Measurements from ENCODE around the gene HOTAIR.

HOTAIR gene

DNA sequence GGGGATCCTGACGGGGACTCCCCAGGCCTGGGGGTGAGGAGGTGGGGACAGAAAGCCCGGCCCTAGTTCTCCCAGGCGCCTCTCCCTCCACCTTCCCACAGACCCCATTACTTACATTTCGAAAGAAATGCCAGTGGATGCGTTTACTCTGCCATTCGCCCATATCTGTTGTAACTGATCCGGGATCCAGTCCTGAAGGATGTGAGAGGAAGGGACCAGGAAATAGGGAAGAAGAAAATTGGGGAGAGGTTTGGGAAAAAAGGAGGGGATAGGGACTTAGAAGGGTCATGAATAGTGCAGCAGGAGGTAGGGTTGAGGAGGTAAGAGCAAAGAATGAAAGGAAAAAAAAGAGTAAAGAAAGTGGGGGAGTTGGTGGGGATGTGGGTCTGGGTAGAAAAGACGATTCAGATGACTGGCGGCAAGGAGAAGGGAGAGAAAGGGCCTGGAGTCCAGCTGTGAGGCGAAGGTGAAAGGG, 18.9 kb downstream of the HOTAIR start:
- DNase-seq, result no peak

DNA sequence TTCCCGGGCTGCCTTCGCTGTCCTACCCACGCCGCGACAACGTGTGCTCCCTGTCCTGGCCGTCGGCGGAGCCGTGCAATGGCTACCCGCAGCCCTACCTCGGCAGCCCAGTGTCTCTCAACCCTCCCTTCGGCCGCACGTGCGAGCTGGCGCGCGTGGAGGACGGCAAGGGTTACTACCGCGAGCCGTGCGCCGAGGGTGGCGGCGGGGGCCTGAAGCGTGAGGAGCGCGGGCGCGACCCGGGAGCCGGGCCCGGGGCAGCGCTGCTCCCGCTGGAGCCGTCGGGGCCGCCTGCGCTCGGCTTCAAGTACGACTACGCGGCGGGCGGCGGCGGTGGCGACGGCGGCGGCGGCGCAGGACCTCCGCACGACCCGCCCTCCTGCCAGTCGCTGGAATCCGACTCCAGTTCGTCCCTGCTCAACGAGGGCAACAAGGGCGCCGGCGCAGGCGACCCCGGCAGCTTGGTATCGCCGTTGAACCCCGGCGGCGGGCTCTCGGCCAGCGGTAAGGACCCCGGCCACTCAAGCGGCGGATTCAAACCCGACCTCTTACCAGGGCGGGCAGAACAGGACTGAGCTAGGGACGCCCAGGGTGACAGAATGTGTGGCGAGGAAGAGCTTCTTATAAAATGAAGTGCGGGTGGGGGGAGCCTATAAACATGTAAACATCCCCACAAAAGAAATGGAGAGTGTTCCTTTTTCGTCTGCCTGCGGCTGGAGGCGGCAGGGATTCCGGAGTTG, 19.5 kb downstream of the HOTAIR start:
- DNase-seq, result no peak

DNA sequence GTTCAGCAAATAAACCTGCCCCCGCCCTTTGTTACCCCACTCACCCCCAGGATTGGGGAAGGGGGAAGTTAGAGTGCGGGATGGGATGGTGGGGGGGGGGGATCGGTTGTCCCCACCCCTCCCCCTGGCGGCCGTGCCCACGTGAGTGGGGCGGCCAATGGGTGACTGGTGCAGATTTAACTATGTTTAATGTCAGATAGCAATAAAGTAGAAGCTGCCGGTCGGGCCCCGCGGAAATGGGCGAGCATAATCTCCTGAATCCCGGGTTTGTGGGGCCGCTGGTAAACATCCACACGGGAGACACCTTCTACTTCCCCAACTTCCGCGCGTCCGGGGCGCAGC, 20.1 kb downstream of the HOTAIR start, which contains the start of gene HOXC12:
HOXC12 (plus strand) TSS at position 210 of the 342 bp plus-strand sequence; CDS start at position 237, 27 bp downstream.
- no peak for DNase-seq

DNA sequence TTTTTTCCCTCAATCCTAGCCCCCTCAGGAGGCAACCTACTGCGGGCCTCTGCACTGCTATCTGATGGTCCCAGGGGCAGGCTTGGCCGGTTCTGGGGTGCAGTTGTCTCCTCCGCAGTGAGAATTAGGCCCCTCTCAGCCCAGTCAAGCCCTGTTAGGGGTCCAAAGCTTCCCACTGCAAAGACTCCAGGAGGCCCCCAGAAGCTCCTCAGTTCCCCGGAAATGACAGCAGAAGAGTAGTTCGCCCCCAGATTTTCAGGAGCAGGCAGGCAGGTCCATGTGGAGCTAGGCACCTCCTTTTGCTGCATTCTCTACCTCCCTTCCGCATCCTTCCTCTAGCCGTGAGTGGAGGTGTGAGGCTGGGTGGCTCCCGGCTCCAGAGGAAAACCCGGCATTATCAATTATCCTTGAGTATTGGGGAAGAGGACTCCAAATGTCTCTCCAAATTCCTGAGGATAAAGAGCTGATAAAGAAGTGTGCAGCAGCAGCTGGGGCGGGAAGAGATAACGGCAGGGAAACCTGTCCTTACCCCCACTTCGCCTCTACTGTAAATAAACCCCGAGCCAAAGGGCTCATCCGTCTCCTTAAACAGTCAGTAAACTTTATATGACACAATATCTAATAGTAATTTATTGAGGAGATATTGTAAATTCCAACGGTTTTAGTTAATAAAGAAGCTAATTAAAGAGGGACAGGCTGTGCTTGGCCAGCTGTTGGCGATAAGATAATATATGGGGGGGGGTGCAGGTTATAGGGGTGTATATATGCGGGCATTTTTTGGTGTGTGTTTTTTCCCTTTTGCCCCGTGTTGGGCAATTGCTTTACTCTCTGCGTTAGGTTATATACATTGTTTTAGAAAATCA, 20.7 kb downstream of the HOTAIR start:
- DNase-seq, result no peak

DNA sequence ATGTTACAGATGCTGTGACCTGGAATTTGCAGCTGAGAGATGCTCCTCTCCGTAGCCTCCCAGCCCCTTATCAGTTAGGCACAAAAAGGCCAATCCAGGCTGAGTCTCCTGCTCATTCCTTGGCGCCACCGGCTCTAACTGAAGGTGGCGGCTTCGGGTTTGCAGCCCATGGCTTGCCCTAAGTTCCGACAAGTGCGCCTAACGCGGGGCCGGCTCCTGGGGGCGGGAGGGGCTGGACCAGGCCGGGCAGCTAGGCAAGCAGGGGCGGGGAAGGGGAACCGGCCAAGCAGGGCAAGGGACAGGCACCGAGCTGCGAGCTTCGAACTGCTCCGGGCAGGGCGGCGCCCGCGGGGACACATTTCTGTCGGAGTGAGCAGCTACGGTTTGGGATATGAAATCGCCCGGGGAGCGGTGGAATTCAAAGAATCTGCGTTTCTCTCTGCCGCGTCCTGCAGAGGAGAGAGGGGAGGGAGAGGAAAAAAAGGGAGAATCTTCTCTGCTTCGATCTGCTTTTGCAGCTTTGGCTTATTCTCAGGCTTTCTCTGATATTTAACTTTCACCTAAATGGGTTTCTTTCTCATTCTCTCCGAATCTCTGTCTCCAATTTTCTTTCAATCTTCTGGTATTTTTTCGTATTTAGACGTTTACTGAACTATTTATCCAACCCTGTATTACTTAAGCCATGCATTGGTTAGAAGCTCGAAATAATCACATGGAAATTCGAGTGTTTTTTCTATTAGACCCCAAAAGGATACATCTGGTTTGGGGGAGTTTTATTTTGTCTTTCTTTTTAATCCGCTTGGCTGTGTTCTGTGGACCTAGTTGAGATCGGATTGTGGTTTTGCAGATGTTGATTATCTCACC, 21.7 kb downstream of the HOTAIR start:
- no peak for DNase-seq

- no peak for DNase-seq
Measured at GRCh38 chr12:53952335-53952694, 22.4 kb downstream of the HOTAIR start.

- no peak for DNase-seq
Measured at GRCh38 chr12:53951577-53952334, 23.0 kb downstream of the HOTAIR start.

- no peak for DNase-seq
Measured at GRCh38 chr12:53950789-53951576, 23.8 kb downstream of the HOTAIR start.

GRCh38 chr12:53950437-53950773, 24.3 kb downstream of the HOTAIR start:
- no peak for DNase-seq

DNA sequence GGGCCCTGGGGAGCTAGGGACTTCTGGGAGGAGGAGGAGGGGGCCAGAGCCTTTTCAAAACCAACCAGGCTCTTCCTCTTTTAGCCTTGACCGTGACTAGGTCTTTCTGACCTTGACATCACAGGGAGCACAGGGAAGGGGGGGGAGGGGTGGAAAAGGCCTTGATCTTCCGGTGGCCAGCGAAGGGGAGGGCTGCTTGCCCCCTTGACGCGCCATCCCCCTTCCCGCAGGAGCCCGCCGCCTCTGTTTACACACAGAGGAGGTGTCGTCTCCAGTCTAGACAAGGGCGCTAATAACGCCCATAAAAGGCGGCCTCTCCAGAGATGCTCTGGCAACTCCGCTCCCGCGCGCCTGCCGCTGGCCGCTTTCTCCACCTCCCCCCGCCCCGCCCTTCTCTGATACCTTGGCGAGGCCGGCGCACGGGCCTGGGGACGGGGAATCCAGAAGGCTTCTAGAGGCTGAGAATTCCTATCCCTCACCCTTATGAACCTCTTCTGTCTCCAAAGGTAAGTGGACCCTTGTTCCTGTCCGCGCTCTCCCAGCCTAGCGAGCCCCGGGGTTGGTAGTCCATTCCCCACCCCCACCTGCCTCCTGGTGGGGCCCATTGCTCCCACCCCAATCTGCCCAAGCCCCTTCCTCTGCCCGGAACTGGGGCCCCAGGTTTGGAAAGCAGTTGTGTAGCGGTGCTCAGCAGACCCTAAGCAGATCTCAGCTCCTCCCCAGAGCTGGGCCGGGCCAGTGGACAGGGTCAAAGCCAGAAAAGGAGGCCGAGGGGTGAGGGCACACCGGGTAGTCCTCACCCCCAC, 24.9 kb downstream of the HOTAIR start:
- peak; percentile 62 for DNase-seq

DNA sequence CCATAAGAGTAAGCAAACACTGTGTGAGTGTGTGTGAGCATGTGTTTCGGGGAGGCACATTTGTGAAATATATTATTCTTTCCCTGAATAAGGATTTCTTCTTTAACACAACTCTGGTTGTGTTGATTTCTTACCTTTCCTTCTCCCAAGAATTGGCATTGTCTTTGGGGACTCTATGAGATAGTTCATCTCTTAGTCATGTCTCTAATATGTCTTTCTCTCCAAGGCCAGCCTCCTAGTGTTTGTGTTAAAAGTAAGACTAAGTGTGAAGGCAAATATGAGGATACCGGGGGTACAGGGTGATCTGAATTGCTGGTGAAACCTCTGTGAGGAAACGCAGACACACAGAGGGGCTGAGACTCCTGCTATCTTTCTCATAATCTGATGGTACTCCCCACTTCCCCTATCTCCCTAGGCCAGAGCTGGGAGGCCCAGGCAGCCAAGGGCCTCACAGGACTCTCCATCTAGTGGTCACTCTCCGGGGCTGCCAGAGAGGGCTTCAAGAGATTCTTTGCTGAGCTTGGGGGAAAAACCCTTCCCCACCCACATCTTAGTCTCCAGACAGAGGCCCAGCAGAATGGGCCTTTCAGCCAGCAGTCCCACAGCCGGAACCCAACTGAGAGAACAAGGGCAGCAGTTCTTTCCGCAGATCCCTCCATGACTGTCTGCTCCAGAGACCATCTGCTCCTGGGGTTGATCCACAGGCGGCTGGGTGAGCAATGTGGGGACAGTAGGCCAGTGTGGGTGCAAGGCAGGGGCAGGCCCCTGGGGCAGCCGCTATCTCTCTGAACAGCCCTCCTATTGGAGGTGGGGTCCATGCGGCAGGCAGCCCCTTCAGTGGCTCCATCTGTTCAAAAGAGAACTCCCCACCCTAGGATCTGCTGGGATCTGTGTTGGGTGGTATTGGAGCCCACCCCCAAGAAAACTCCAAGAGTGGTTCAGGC, 25.8 kb downstream of the HOTAIR start:
- DNase-seq, result peak; percentile 92

GRCh38 chr12:53947743-53948142, 27.0 kb downstream of the HOTAIR start:
- DNase-seq, result no peak

DNA sequence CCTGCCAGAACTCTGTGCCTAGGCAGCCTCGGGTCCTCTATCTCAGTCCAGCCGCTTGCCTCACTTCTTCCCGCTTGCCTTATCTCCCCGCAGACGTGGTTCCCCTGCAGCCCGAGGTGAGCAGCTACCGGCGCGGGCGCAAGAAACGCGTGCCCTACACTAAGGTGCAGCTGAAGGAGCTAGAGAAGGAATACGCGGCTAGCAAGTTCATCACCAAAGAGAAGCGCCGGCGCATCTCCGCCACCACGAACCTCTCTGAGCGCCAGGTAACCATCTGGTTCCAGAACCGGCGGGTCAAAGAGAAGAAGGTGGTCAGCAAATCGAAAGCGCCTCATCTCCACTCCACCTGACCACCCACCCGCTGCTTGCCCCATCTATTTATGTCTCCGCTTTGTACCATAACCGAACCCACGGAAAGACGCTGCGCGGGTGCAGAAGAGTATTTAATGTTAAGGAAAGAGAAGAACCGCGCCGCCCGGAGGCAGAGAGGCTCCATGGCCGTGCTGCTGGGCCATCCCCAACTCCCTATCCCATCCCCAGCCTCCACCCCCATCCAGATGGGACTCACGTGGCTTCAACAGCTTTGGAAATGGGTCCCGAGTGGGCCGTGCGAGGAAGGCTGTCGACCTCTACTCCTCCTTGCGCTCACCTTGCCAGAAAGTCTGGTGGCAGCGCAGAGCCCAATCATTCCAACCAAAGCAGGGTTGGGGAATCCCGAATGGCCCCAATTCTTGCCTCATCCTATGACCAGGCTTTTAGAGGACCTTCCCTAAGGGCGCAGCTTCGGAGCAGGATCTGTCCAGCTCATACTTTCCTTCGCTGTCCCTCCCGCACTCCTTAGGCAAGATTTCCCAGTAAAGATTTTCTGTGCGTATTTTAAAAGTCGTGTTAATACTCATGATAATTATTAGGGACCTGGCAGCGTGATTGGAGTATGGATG, 29.6 kb downstream of the HOTAIR start:
- DNase-seq, result peak; percentile 32

DNA sequence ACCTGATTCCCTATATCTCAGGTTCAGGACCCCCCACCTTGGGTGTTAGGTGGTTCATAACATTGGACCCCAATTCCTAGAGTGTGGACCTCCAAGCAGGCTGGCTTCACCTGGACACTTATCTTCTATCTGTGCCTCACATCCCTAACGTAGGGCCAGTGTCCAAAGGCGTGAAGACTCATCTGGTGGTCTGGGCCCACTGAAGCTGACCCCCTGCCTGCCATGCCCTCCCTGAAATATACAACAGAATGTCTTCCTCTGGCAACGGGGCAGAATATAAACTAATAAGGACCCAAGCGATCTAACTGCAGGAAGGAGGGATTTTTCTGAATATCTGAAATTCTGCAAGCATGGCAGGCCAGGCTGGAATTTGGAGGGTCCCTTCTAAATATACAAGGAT, 30.5 kb downstream of the HOTAIR start:
- no peak for DNase-seq

DNA sequence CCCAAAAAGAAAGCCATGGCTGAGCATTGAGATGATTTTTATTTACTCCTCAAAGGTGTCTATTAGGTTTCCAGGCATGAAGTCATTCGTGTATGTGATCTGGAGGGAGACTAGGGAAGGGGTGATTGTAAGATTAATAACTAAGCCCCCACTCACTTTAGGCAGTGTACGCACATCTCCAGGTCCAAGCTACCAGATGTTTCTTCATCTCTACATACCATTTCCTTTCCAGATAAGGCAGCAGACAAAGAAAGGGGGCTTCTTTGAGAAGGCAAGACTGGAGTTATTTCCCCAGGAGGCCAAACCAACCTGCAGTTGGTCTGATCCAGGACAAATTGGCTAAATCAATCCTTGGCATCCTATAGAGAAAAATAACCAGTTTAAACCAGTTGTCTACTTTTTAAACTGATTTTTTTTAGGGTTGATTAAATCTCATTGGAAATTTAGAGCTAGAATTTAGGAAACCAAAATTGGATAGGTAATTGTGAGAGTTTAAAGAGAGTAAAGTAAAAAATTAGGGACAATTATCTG, 32.2 kb downstream of the HOTAIR start:
- no peak for DNase-seq

GRCh38 chr12:53941750-53942149, 33.0 kb downstream of the HOTAIR start:
- DNase-seq, result no peak

GRCh38 chr12:53941187-53941586, 33.6 kb downstream of the HOTAIR start:
- no peak for DNase-seq

- no peak for DNase-seq
Measured at GRCh38 chr12:53940443-53941014, 34.2 kb downstream of the HOTAIR start.

Measured in OCI-M1 (cell line).